Neural crest cell (in vitro differentiated cells): ENCODE measurements around the gene ARHGAP22. TPM values are rescaled to one million over a fixed set of nuclear protein-coding genes. Genes with fewer than 3 reads are reported as not detected.
"Not testable (repeated sequence)": the region's sequence is repeated elsewhere in the genome, so short reads cannot be mapped to it uniquely, and the experiment has no call there.

Experiments used
- DNase-seq: peaks from one replicate; pipeline ENCODE4 v3.0.0; 2021; ENCODE audit warnings: low read depth, mixed read lengths, low spot score
- H3K27ac Mint-ChIP-seq: one replicate; pipeline ENCODE4 v1.8.0; 2021; ENCODE audit warnings: mild to moderate bottlenecking, mixed read lengths; ENCODE audit not compliant: unreplicated experiment
- H3K27me3 Mint-ChIP-seq: 2 replicates; pipeline ENCODE4 v1.8.0; 2021; ENCODE audit warnings: low read depth, mild to moderate bottlenecking, mixed read lengths
- H3K36me3 Mint-ChIP-seq: 2 replicates; pipeline ENCODE4 v1.8.0; 2021; ENCODE audit warnings: low read depth, mild to moderate bottlenecking, mixed read lengths
- H3K4me1 Mint-ChIP-seq: 2 replicates; pipeline ENCODE4 v1.8.0; 2021; ENCODE audit warnings: mixed read lengths
- H3K4me3 Mint-ChIP-seq: one replicate; pipeline ENCODE4 v1.8.0; 2021; ENCODE audit warnings: mild to moderate bottlenecking, mixed read lengths
- H3K9me3 Mint-ChIP-seq: 2 replicates; pipeline ENCODE4 v1.8.0; 2021; ENCODE audit warnings: mixed read lengths
- CTCF ChIP-seq: fragments of 200-600 bp; sonication (generic); conservative IDR thresholded peaks from 2 replicates; pipeline ENCODE4 v1.5.0; 2021; ENCODE audit warnings: antibody characterized with exemption, mild to moderate bottlenecking
- total RNA-seq: library from RNA; stranded (reverse); gene quantifications from 2 replicates; pipeline ENCODE4 v1.2.1, GENCODE V29; 2021

The ARHGAP22 gene
- total RNA-seq, 1 donor from 2014 or later = 5.2 TPM

- Mint-ChIP-seq H3K4me1 (no peaks in the 10 kb centered on the region), H3K4me3 (no peak overlapping the region), H3K36me3 (peaks cover 10% of the 10 kb centered on the region), H3K27ac (no peak overlapping the region), H3K9me3 (no peaks in the 10 kb centered on the region), H3K27me3 (no peaks in the 10 kb centered on the region)
- no peak for TF ChIP-seq CTCF
- DNase-seq = no peak
These were observed 173.0 kb downstream of the ARHGAP22 start for GRCh38 chr10:48431871-48432270.

- H3K27ac Mint-ChIP-seq = no peak overlapping the region
- TF ChIP-seq CTCF = no peak
- no peak for DNase-seq
- H3K4me3 Mint-ChIP-seq = no peak overlapping the region
- H3K9me3 Mint-ChIP-seq = no peaks in the 10 kb centered on the region
- H3K36me3 Mint-ChIP-seq = peaks cover 8% of the 10 kb centered on the region
- H3K4me1 Mint-ChIP-seq = no peaks in the 10 kb centered on the region
- no peaks in the 10 kb centered on the region for H3K27me3 Mint-ChIP-seq
These were observed 174.4 kb downstream of the ARHGAP22 start for GRCh38 chr10:48430402-48430993.

DNA sequence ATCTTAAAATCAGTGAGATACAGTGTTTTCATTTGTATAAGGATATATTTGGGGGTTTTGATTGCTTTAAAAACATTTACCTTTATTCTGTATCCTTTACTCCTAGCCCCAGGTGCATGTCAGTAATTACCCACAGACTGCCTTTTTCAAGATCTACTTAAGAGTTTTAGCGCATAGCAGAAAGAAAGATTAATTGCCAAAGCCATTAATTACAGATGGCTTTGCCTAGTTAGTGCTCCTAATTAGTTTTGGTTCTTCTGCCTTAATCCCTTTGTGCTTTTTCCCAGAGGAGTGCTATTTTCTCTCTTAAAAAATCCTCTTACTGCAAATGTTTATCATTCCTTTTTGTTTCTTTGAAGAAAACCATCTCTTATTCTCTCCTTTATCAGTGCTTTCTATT, 175.6 kb downstream of the ARHGAP22 start:
- Mint-ChIP-seq H3K4me1 (no peaks in the 10 kb centered on the region), H3K36me3 (peaks cover 8% of the 10 kb centered on the region), H3K9me3 (no peaks in the 10 kb centered on the region), H3K4me3 (no peak overlapping the region), H3K27ac (no peak overlapping the region), H3K27me3 (no peaks in the 10 kb centered on the region)
- TF ChIP-seq CTCF = no peak
- DNase-seq = no peak

DNA sequence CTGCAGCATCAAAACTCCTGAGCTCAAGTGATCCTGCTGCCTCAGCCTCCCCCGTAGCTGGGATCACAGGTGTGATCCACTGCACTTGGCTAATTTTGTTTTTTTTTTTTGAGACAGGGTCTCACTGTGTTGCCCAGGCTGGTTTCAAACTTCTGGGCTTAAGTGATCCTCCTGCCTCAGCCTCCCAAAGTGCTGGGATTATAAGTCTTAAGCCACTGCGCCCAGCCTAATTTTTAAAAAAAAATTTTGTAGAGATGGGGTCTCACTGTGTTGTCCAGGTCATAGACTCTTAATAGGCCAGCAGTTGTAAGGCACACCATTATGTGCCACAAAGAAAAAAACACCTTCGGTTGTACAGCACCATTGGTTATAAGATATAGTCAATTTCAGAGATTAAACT, 176.0 kb downstream of the ARHGAP22 start:
- no peaks in the 10 kb centered on the region for H3K4me1 Mint-ChIP-seq
- H3K27ac Mint-ChIP-seq = no peak overlapping the region
- no peaks in the 10 kb centered on the region for H3K9me3 Mint-ChIP-seq
- H3K36me3 Mint-ChIP-seq = peaks cover 8% of the 10 kb centered on the region
- no peak for DNase-seq
- TF ChIP-seq CTCF = no peak
- no peaks in the 10 kb centered on the region for H3K27me3 Mint-ChIP-seq
- H3K4me3 Mint-ChIP-seq = no peak overlapping the region

DNA sequence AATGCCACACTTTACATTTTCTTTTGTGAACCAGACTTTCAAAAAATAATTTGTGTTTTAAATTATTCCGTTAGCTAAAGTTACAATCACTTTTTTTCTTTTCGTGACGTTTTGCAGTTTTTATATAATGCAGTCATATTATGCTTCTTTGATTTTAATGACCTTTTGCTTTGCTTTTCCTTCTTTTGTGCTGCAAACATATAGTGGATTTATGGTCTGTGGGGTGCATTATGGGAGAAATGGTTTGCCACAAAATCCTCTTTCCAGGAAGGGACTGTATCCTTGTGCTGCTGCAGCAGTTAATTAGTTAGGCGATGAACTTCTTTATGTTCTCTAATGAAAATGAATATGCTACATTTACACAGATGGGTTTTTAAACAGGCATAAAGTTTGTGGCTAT, 181.0 kb downstream of the ARHGAP22 start:
- peaks cover 6% of the 10 kb centered on the region for H3K36me3 Mint-ChIP-seq
- no peaks in the 10 kb centered on the region for H3K27me3 Mint-ChIP-seq
- no peak for TF ChIP-seq CTCF
- H3K4me1 Mint-ChIP-seq = no peaks in the 10 kb centered on the region
- no peak overlapping the region for H3K27ac Mint-ChIP-seq
- no peaks in the 10 kb centered on the region for H3K9me3 Mint-ChIP-seq
- no peak for DNase-seq
- no peak overlapping the region for H3K4me3 Mint-ChIP-seq

DNA sequence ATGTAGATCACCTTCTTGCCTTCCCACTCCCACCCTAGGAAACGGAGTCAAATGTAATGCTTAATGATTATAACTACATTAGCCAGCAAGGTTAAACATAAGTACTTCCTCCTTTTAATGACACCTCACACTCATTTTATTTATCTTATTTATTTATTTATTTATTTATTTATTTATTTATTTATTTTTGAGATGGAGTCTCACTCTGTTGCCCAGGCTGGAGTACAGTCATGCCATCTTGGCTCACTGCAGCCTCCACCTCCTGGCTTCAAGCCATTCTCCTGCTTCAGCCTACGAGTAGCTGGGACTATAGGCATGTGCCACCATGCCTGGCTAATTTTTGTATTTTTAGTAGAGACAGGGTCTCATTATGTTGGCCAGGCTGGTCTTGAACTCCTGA, 183.0 kb downstream of the ARHGAP22 start:
- not testable (repeated sequence) for DNase-seq, H3K4me1 Mint-ChIP-seq, H3K27me3 Mint-ChIP-seq, H3K36me3 Mint-ChIP-seq, H3K27ac Mint-ChIP-seq, H3K4me3 Mint-ChIP-seq, H3K9me3 Mint-ChIP-seq
